Panc1 (cell line): Measurements from ENCODE around the gene LPAR6. TPM values are rescaled to one million over a fixed set of nuclear protein-coding genes. Genes with fewer than 3 reads are reported as not detected.

ENCODE experiments used
- ATAC-seq: fragments of 200-7000 bp; cut with Tn5 transposase; 2 replicates; pipeline ENCODE4 v1.9.1; 2020; ENCODE audit warnings: mild to moderate bottlenecking, moderate library complexity
- BruUV-seq: library from RNA; stranded (reverse); fragments of 400-500 nt; replicated peaks from 2 replicates; lab custom pipeline; 2021; lab: Mats Ljungman, UMichigan
- CTCF ChIA-PET: fragments of 300-600 bp; sonication (Branson Sonifier 250); formaldehyde crosslinking; loops from one replicate; lab custom pipeline; 2022; ENCODE audit warnings: antibody characterized with exemption; lab: Charles Lee
- POLR2A ChIA-PET: fragments of 300-600 bp; sonication (Branson Sonifier 250); formaldehyde crosslinking; loops from one replicate; lab custom pipeline; 2022; ENCODE audit warnings: antibody characterized with exemption; lab: Charles Lee
- DNase-seq: peaks from one replicate; pipeline ENCODE4 v3.0.0-alpha.2; 2010; ENCODE audit warnings: low read depth, low spot score
- H3K27ac ChIP-seq: 2 replicates; pipeline ENCODE4 v1.5.1; 2011; ENCODE audit warnings: mild to moderate bottlenecking, low read length, inconsistent platforms
- H3K27me3 ChIP-seq: fragments of 200-500 bp; sonication (Bioruptor generic); 2 replicates; pipeline ENCODE4 v1.6.0; 2014; ENCODE audit warnings: low read length, inconsistent platforms; ENCODE audit not compliant: control insufficient read depth, insufficient read depth
- H3K36me3 ChIP-seq: fragments of 200-500 bp; sonication (Bioruptor generic); 2 replicates; pipeline ENCODE4 v1.5.1; 2014; ENCODE audit warnings: inconsistent platforms, mild to moderate bottlenecking, low read length, moderate library complexity; ENCODE audit not compliant: control insufficient read depth, insufficient read depth
- H3K4me1 ChIP-seq: 2 replicates; pipeline ENCODE4 v1.5.1; 2011; ENCODE audit warnings: inconsistent platforms, mild to moderate bottlenecking, low read length, moderate library complexity; ENCODE audit not compliant: control insufficient read depth, insufficient read depth
- H3K4me3 ChIP-seq, 2 experiments: 2 replicates each; pipeline ENCODE4 v1.5.1; 2011 to 2012; ENCODE audit warnings: low read depth in 2 of 2, low read length in 2 of 2, mild to moderate bottlenecking in 2 of 2, inconsistent platforms in 1 of 2, moderate library complexity in 1 of 2
- H3K9me3 ChIP-seq: fragments of 200-500 bp; sonication (Bioruptor generic); 2 replicates; pipeline ENCODE4 v1.5.1; 2014; ENCODE audit warnings: low read depth, mild to moderate bottlenecking, inconsistent platforms, low read length, moderate library complexity; ENCODE audit not compliant: control insufficient read depth, insufficient read depth
- POLR2AphosphoS5 ChIP-seq: IDR thresholded peaks from 2 replicates; pipeline ENCODE4 v1.6.1; 2012; ENCODE audit warnings: mild to moderate bottlenecking, low read depth, low read length, moderate library complexity
- SIN3A ChIP-seq: IDR thresholded peaks from 2 replicates; pipeline ENCODE4 v1.6.1; 2012; ENCODE audit warnings: low read depth, mild to moderate bottlenecking, low read length, moderate library complexity, borderline replicate concordance; ENCODE audit not compliant: insufficient read depth
- TCF7L2 ChIP-seq: IDR thresholded peaks from 2 replicates; pipeline ENCODE4 v1.6.1; 2011; ENCODE audit warnings: mild to moderate bottlenecking, low read depth, low read length, inconsistent platforms
- in situ Hi-C: cut with HindIII; loops from 2 replicates; pipeline ENCODE4 v1.10.0; 2016; ENCODE audit warnings: low sequenced_read_pairs, low pct_unique_long_range_greater_than_20kb
- intact Hi-C: fragments of 100-400 bp; cut with micrococcal nuclease; formaldehyde crosslinking; loops from one replicate; pipeline ENCODE4 v1.10.0; 2022; ENCODE audit not compliant: unreplicated experiment
- total RNA-seq: library from RNA; stranded (reverse); gene quantifications from one replicate; pipeline ENCODE4 v1.2.1, GENCODE V29; 2021; ENCODE audit not compliant: unreplicated experiment
- TF ChIP-seq, protein P1 (sequence below), 2 experiments: IDR thresholded peaks; 2 replicates each; pipeline ENCODE4 v1.6.1; 2011 to 2012; ENCODE audit warnings: low read depth in 2 of 2, control low read depth in 1 of 2, low read length in 1 of 2, mild to moderate bottlenecking in 1 of 2, moderate library complexity in 1 of 2; ENCODE audit not compliant: insufficient read depth in 1 of 2
- TF ChIP-seq, protein P2 (sequence below): fragments of 450-650 bp; IDR thresholded peaks from 2 replicates; pipeline ENCODE4 v1.5.1; 2017; ENCODE audit warnings: mild to moderate bottlenecking

The LPAR6 gene
- total RNA-seq, 1 experiment from 2014 or later, result 3.9 TPM

DNA sequence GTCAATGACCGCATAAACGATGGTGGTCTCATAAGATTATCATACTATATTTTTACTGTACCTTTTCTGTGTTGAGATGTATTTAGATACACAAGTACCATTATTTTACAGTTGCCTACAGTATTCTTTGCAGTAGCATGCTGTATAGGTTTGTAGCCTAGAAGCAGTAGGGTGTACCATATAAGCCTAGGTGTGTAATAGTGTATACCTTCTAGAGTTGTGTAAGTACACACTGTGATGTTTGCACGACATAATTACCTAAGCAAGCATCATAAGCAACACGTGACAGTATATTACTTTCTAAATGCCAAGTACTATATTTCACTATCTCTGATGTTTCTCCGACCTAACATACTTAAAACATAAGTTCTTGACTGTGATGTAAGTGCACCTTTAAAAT, 2.7 kb downstream of the LPAR6 start:
- in situ Hi-C loops (no loop called here), intact Hi-C loops (no loop called here)
- peaks cover 9% of the 10 kb centered on the region; the same call in 1 of the 2 replicates for H3K4me1 ChIP-seq
- ATAC-seq (no peak), DNase-seq (no peak)
- no peaks in the 10 kb centered on the region for H3K36me3 ChIP-seq
- TF ChIP-seq, protein P1, sequence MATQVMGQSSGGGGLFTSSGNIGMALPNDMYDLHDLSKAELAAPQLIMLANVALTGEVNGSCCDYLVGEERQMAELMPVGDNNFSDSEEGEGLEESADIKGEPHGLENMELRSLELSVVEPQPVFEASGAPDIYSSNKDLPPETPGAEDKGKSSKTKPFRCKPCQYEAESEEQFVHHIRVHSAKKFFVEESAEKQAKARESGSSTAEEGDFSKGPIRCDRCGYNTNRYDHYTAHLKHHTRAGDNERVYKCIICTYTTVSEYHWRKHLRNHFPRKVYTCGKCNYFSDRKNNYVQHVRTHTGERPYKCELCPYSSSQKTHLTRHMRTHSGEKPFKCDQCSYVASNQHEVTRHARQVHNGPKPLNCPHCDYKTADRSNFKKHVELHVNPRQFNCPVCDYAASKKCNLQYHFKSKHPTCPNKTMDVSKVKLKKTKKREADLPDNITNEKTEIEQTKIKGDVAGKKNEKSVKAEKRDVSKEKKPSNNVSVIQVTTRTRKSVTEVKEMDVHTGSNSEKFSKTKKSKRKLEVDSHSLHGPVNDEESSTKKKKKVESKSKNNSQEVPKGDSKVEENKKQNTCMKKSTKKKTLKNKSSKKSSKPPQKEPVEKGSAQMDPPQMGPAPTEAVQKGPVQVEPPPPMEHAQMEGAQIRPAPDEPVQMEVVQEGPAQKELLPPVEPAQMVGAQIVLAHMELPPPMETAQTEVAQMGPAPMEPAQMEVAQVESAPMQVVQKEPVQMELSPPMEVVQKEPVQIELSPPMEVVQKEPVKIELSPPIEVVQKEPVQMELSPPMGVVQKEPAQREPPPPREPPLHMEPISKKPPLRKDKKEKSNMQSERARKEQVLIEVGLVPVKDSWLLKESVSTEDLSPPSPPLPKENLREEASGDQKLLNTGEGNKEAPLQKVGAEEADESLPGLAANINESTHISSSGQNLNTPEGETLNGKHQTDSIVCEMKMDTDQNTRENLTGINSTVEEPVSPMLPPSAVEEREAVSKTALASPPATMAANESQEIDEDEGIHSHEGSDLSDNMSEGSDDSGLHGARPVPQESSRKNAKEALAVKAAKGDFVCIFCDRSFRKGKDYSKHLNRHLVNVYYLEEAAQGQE (IDR thresholded peaks at IDR 0.05; ENCODE audit: insufficient read depth in 1 of 2, low read depth in 2 of 2, low read length in 1 of 2), result no peak
- TF ChIP-seq TCF7L2 (no peak), SIN3A (no peak), POLR2AphosphoS5 (no peak)
- TF ChIP-seq, protein P2, sequence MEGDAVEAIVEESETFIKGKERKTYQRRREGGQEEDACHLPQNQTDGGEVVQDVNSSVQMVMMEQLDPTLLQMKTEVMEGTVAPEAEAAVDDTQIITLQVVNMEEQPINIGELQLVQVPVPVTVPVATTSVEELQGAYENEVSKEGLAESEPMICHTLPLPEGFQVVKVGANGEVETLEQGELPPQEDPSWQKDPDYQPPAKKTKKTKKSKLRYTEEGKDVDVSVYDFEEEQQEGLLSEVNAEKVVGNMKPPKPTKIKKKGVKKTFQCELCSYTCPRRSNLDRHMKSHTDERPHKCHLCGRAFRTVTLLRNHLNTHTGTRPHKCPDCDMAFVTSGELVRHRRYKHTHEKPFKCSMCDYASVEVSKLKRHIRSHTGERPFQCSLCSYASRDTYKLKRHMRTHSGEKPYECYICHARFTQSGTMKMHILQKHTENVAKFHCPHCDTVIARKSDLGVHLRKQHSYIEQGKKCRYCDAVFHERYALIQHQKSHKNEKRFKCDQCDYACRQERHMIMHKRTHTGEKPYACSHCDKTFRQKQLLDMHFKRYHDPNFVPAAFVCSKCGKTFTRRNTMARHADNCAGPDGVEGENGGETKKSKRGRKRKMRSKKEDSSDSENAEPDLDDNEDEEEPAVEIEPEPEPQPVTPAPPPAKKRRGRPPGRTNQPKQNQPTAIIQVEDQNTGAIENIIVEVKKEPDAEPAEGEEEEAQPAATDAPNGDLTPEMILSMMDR, result no peak
- H3K27ac ChIP-seq, result no peak overlapping the region
- no TSS peak for BruUV-seq
- H3K27me3 ChIP-seq, result no peaks in the 10 kb centered on the region
- ChIA-PET CTCF (no interaction called here), POLR2A (no interaction called here)
- no peaks in the 10 kb centered on the region for H3K9me3 ChIP-seq
- H3K4me3 ChIP-seq, result no peak overlapping the region; a peak in 1 of 4 replicates

DNA sequence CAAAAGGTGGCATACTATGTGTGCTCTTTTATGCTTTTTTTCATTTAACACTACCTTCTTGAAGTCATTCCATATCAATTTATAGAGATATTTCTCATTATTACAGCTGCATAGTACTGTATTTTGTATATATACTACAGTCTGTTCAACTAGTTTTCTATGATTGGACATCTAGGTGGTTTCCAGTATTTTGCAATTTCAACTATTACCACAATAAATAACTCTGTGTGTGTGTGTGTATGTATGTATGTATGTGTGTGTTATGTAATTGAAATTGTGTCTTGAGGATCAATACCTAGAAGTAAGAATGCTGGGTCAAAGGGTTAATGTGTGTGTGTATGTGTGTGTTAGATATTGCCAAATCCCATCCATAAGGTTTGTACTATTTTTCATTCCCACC, 7.0 kb downstream of the LPAR6 start:
- ChIA-PET POLR2A (no interaction called here), CTCF (no interaction called here)
- intact Hi-C loops, result no loop called here
- TF ChIP-seq, protein P1 (IDR thresholded peaks at IDR 0.05; ENCODE audit: insufficient read depth in 1 of 2, low read depth in 2 of 2, low read length in 1 of 2), result no peak
- TF ChIP-seq TCF7L2, result no peak
- TF ChIP-seq SIN3A, result no peak
- TF ChIP-seq, protein P2, result no peak
- TF ChIP-seq POLR2AphosphoS5, result no peak
- Histone ChIP-seq H3K27ac (no peak overlapping the region), H3K4me1 (peaks cover 6% of the 10 kb centered on the region), H3K4me3 (no peak overlapping the region), H3K36me3 (no peaks in the 10 kb centered on the region), H3K9me3 (no peaks in the 10 kb centered on the region), H3K27me3 (no peaks in the 10 kb centered on the region)
- no peak for ATAC-seq
- no peak for DNase-seq
- in situ Hi-C loops, result no loop called here
- no TSS peak for BruUV-seq
